C1 segment of cervical spinal cord (tissue), 14 donors: Measurements from ENCODE around the gene TMOD2.

ENCODE experiments used
- DNase-seq, 14 donors: peaks; one replicate each; lab custom pipeline; 2025; lab: John Stamatoyannopoulos, UW

TMOD2 gene

DNA sequence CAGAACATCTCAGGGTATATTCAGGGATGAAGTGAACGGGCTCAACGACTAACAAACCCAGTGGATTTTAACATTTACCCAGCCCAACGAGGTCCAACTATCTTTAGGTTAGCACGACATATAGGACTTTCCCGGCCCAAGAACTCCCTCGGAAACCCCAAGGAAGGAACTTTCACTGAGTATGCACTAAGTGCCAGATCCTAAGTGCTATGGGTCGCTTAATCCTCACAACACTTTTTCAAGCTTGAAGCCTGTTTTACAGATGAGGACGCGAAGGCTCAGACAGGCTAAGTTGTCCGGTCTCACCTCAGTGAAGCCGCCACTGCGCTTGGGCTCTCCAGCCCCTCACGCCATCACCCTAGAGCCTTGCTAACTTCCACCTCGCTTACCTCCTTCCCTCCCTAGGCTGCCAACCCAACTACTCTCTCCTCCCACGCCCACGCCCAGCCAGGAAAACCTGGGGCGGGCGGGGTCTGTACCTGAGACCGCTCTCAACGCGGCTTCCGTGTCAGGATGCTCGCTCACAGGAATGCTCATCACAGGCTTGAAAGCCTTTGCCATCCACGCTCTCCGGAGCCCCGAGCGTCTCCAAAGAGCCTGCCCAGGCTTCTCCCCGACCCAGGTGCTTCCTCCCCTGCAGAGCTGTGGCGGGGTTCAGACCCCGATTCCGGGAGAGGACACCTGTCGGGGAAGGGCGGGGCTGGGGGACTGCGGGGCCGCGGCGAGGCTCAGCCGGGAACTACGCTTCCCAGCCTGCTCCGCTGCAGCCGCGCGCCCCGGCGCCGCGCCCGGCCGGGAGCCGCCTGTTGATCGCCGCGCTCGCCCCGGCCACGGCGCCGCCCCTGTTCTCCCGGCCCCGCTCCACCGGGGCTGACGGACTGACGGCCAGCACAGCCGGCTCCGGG lies at the start of gene TMOD2:
TMOD2 (plus strand) TSS at position 806 of the 905 bp plus-strand sequence. CDS start 14,845 bp downstream, outside the sequence.
- peak in 10 of 14 donors; percentile 22 to 78 (median 67) for DNase-seq

GRCh38 chr15:51702710-51703109 lies 48.7 kb upstream of the TMOD2 start:
- DNase-seq: no peak

- no peak for DNase-seq
Observed at GRCh38 chr15:51706291-51706690, 45.1 kb upstream of the TMOD2 start.

DNA sequence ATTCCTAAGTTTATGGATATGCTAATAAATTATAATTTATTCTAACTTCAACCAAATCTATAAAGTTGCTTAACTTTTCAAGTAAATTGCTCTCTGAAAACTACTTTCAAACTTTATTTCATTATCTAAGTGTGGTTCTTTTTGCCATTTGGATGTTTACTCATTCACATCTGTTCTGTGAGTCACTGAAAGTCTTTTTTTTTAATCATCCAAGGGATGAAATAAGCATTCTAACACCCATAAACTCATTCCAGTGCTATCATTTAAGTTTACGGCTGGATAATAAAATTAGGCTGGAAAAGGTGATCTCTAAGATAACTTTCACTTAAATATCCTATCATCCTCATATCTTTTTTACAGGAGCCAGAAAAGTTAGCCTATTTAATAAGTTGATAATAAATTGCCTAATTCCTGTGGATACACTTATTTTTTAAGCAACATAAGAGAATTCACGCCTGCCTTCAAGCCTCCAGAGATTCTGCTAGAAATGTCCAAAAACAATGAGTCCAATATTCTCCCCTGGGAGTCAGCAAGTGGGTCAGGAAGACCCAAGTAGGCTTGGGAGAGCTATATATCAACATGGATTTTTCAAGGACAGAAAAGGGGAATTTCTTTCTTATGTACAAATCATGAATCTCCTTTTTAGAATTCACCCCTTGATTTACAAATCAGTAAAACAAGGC lies 44.3 kb upstream of the TMOD2 start:
- no peak for DNase-seq

DNA sequence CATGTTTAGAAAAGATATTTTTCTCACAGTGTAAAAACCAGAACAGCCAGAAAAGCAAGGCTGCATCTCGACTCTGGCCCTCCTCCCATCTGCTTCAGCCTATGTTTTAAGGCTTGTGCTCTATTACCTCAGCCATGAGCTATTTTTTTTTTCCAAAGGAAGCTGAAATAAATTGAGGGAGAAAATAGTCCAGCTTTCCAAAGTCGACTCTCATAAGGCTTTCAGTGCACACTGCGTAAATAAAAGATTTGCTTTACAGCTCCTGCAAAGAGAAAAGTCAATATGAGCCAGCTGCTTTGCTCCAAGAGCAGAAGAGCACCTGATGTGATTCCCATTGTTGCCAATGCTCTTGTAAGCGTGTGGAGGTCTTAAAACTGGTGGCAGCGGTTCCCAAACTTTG lies 43.4 kb upstream of the TMOD2 start:
- no peak for DNase-seq

- DNase-seq: no peak
Observed at GRCh38 chr15:51709031-51709430, 42.4 kb upstream of the TMOD2 start.

- no peak for DNase-seq
Observed at GRCh38 chr15:51714162-51714561, 37.2 kb upstream of the TMOD2 start.

GRCh38 chr15:51714911-51715310 lies 36.5 kb upstream of the TMOD2 start:
- no peak for DNase-seq

- no peak for DNase-seq
Observed at GRCh38 chr15:51718219-51718618, 33.2 kb upstream of the TMOD2 start.

GRCh38 chr15:51718746-51719145 lies 32.7 kb upstream of the TMOD2 start:
- no peak for DNase-seq

DNA sequence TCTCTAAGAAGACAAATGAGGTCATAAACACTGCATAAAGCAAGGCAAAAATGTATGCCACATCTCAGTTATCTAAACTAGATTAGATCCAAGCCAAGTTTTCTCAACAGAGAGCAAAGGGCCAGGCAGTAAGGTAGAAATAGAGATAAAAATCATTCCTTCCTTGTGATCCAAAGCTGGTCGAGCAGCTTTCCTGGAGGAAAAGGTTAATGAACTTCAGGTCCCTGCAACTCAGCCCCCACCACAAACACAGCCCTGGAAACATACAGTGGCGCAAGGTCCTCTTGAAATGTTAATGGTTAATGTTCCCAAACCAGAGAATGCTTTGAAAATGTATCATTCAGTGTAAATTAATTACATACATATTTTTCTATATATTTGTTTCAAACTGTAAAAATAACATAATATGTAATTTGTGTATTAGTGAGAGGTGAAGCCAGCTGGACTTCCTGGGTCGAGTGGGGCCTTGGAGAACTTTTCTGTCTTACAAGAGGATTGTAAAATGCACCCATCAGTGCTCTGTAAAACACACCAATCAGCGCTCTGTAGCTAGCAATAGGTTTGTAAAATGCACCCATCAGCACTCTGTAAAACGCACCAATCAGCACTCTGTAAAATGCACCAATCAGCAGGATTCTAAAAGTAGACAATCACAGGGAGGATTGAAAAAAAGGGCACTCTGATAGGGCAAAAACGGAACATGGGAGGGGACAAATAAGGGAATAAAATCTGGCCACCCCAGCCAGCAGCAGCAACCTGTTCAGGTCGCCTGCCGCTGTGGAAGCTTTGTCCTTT lies 31.0 kb upstream of the TMOD2 start:
- no peak for DNase-seq

DNA sequence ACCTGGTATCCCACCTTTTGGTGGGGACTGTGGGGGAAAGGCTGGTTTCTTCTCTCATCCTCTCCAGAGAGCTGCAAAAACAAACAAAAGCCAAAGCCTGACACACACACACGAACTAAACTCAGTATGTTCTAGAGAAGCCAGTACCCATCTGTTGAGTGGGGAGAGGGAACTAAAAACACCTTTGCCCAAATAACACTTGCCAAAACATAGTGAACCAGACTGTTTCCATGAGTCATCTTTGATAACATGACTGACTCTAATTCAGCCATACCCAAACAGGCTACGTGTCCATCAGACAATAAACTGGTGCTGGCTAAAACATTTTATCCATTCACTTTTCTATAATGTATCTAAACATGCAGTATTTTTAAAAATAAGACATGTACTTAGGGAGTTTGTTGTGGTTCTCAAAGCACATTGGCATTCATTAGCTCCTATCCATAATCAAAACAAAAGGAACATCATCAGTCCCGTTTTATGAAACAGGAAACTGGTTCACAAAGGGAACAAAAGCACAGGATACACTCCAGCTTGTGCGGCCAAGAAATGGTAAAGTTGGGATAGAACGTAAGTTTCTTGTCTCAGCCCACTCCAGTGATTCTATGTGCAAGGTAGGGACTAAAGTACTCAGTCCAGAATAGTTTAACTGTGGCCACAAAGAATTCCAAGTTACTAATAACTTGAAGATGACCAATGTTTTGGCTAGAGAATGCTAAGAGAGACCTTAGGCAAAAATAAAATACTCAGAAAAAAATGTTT lies 30.0 kb upstream of the TMOD2 start:
- DNase-seq: no peak

DNA sequence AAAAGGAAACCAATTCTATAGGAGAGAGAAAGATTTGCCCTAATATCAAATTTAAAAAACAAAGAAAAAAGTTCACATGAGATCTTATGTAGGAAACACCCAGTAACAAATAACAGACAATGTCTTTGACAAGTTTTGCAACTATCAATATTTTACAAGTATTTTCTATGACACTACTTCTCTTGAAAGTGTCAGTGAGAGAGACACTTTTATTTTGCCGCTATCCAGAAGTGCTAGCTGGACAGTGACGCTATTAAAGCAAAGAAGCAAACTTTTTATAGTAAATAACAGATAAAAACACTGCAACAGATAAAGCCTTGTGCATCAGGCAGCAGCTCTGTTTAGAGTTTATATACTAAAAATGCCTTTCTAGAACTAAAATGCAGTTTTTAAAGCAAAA lies 27.2 kb upstream of the TMOD2 start:
- no peak for DNase-seq

GRCh38 chr15:51724673-51725072 lies 26.7 kb upstream of the TMOD2 start:
- peak in 1 of 14 donors; percentile 3 for DNase-seq

GRCh38 chr15:51726302-51727073 lies 24.9 kb upstream of the TMOD2 start:
- DNase-seq: peak in 3 of 14 donors; percentile 5 to 17 (median 15)

GRCh38 chr15:51727141-51727897 lies 24.1 kb upstream of the TMOD2 start:
- no peak for DNase-seq

- peak in 3 of 14 donors; percentile 15 to 37 (median 28) for DNase-seq
Observed at GRCh38 chr15:51731549-51732267, 19.7 kb upstream of the TMOD2 start.

DNA sequence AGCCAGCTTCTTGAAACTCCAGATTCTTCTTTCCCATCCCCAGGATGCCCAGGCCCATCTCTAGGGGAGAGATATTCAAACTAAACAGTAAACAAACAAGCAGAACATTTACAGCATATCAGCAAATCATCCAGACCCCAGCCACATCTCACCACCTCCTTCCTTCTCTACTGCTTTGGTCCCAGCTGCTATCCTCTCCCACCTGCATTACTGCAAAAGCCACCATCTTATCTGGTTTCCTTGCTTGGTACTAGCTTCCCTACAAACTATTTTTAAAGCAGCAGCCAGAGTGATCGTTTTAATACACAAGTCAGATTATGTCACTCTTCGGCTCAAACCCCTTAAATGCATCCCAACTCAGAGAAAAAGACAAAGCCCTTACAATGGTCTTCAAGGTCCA lies 18.8 kb upstream of the TMOD2 start:
- DNase-seq: no peak
